Right lobe of liver (tissue), 6 donors: ENCODE data around the gene GRB10. TPM values are rescaled to one million over a fixed set of nuclear protein-coding genes. Genes with fewer than 3 reads are reported as not detected.

ENCODE experiments used
- ATAC-seq, 4 donors: fragments of 200-7000 bp; cut with Tn5 transposase; one replicate each; pipeline ENCODE4 v1.9.1; 2020; ENCODE audit warnings: mild to moderate bottlenecking in 4 of 4, moderate library complexity in 4 of 4
- DNase-seq, 3 donors: peaks; one replicate each; pipeline ENCODE4 v3.0.0-alpha.2; 2020
- H3K27ac ChIP-seq, 3 donors: fragments of 200-600 bp; one replicate each; pipeline ENCODE4 v1.8.0; 2022
- H3K27me3 ChIP-seq, 2 donors: fragments of 200-600 bp; one replicate each; pipeline ENCODE4 v1.8.0; 2022
- H3K36me3 ChIP-seq, 4 donors: fragments of 200-600 bp; sonication (generic) in 1 of 4; one replicate each; pipeline versions ENCODE4 v1.5.1 to v1.8.0; 2017 to 2022; ENCODE audit warnings: control low read depth in 1 of 4
- H3K4me1 ChIP-seq, 4 donors: fragments of 200-600 bp; sonication (generic) in 1 of 4; one replicate each; pipeline versions ENCODE4 v1.5.1 to v1.8.0; 2017 to 2022; ENCODE audit warnings: control low read depth in 1 of 4
- H3K4me3 ChIP-seq, 3 donors: fragments of 200-600 bp; one replicate each; pipeline ENCODE4 v1.8.0; 2022
- H3K9me3 ChIP-seq, 4 donors: fragments of 200-600 bp; sonication (generic) in 1 of 4; one replicate each; pipeline versions ENCODE4 v1.5.1 to v1.8.0; 2017 to 2022; ENCODE audit warnings: control low read depth in 1 of 4
- POLR2A ChIP-seq: fragments of 450-650 bp; IDR thresholded peaks from one replicate; pipeline ENCODE4 v1.6.1; 2017; ENCODE audit warnings: antibody characterized with exemption, mild to moderate bottlenecking
- WGBS: methylation state at CpG from one replicate; pipeline ENCODE4 v1.1.6; 2018; ENCODE audit warnings: low coverage, low lambda C conversion rate; ENCODE audit not compliant: insufficient coverage; ENCODE audit errors: missing lambda C conversion rate; 5-methylcytosine and 5-hydroxymethylcytosine counted together
- intact Hi-C, 2 donors: fragments of 100-400 bp; cut with DNase I; formaldehyde crosslinking; loops; one replicate each; pipeline versions ENCODE4 v1.11.2 to v1.14.1; 2022
- total RNA-seq, 6 experiments: library from RNA; depleted of rRNA in 2 of 6; stranded (reverse); fragments of >200 nt in 2 of 6; fragmentation: NEBNext Ultra II Directional in 3 of 6; extraction: Animal tissue kit (Norgen Biotek cat#: 25700) in 3 of 6; gene quantifications; one replicate each; pipeline versions ENCODE4 v1.1.0 to v1.2.4, GENCODE V29; 2016 to 2023
- TF ChIP-seq, protein P1 (sequence below), 4 donors: fragments of 200-600 bp in 3 of 4; fragments of 450-650 bp in 1 of 4; IDR thresholded peaks; one replicate each; pipeline versions ENCODE4 v1.5.1 to v1.8.0; 2016 to 2022; ENCODE audit warnings: antibody characterized with exemption in 4 of 4, mild to moderate bottlenecking in 2 of 4
- donor health status: DM: no; HTN: yes; CAD: no.
- donor health status: DM: no; HTN: no; CAD: no.
- donor health status: DM: no; HTN: no; CAD: no.
- donor health status: DM: no; HTN: yes; CAD: no.
- donor health status: DM: no; HTN: yes; CAD: no.

The GRB10 gene
- total RNA-seq, 6 experiments from 2014 or later = 24.9 to 55.5 (median 40.0) TPM

DNA sequence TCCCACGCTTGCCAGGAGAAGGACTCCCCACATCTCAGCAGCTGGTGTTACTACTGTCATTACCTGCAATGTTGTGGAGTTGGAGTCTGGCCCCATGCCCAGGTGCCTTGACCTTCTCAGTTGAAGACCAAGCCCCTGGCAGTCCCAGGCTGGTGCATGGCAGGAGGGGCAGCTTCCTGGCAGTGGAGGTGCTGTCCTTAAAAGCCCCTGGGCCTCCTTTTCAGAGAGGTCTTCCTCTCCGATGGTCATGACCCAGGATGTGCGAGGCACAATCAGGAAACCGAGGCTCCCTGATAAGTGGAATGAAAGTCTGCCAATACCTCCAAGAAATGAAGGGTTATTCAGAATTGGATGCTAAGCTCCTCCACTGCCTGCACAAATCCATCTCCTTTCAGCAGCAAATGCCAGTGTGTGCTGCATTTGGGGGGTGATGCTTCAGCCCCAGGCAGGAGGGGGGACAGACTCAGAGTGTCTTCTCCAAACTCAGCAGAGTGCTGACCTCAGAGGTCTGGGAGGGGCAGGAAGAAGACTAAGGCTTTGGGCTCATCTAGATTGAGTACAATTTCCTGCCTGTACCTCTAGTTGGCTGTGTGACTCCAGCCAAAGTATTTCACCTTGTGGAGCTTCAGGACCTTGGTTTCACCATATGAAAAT, 120.5 kb downstream of the GRB10 start:
- no peak for ATAC-seq
- H3K27ac ChIP-seq = no peak overlapping the region

DNA sequence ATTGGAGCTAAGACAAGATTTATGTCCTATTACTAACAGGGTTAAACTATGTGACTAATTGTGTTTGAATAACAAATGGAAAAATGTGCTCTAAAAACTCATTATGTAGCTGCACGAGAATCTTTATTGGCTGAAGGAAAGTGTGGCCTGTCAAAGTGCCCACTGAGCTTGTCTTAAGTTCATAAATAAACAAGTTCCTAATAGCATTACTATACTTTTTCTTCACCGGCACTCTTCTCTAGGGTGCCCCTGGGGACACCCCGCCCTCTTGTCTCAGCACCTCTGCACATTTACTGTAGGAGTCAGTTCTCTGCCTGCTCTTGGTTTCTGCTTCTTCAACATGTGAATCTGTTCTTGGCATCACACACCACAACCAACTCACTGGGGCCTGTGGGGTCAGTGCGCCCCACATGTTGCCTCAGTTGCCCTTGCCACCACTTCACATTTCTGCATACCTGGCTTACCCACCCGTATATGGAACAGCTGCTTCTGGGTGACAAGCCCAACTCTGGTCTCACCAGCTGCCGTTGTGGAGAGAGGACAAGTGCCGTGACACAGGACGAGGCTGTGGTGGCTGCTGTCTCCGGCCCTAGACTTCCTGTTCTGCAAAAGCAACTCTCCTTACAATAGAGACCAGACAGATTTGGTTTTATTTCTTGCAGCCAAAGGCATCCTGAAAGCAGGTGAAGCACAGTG, 121.2 kb downstream of the GRB10 start:
- no peaks in the 10 kb centered on the region for H3K27me3 ChIP-seq
- no peaks in the 10 kb centered on the region for H3K9me3 ChIP-seq
- ATAC-seq (no peak), DNase-seq (no peak)
- no peak overlapping the region for H3K4me3 ChIP-seq
- H3K36me3 ChIP-seq = peaks cover 0 to 17% (median 0%) of the 10 kb centered on the region in 4 donors
- TF ChIP-seq, protein P1, sequence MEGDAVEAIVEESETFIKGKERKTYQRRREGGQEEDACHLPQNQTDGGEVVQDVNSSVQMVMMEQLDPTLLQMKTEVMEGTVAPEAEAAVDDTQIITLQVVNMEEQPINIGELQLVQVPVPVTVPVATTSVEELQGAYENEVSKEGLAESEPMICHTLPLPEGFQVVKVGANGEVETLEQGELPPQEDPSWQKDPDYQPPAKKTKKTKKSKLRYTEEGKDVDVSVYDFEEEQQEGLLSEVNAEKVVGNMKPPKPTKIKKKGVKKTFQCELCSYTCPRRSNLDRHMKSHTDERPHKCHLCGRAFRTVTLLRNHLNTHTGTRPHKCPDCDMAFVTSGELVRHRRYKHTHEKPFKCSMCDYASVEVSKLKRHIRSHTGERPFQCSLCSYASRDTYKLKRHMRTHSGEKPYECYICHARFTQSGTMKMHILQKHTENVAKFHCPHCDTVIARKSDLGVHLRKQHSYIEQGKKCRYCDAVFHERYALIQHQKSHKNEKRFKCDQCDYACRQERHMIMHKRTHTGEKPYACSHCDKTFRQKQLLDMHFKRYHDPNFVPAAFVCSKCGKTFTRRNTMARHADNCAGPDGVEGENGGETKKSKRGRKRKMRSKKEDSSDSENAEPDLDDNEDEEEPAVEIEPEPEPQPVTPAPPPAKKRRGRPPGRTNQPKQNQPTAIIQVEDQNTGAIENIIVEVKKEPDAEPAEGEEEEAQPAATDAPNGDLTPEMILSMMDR (IDR thresholded peaks at IDR 0.05) = no peak
- TF ChIP-seq POLR2A = no peak
- H3K27ac ChIP-seq = no peak overlapping the region
- peaks cover 0 to 60% (median 24%) of the 10 kb centered on the region in 4 donors for H3K4me1 ChIP-seq
- intact Hi-C loops = no loop called here
- 64% methylated on average over 7 of the region's 9 CpGs for WGBS

More for the DNA sequence above, 120.5 kb downstream of the GRB10 start:
- Histone ChIP-seq H3K9me3 (no peaks in the 10 kb centered on the region), H3K4me3 (no peak overlapping the region), H3K36me3 (peaks cover 0 to 17% (median 0%) of the 10 kb centered on the region in 4 donors), H3K27me3 (no peaks in the 10 kb centered on the region), H3K4me1 (peaks cover 0 to 60% (median 24%) of the 10 kb centered on the region in 4 donors)
- TF ChIP-seq, protein P1 (IDR thresholded peaks at IDR 0.05) = no peak
- TF ChIP-seq POLR2A = no peak
- DNase-seq = no peak
- WGBS = 51% methylated on average over 3 of the region's 4 CpGs
- intact Hi-C loops = no loop called here

- no peak overlapping the region for H3K4me3 ChIP-seq
- DNase-seq = no peak
- no peak for ATAC-seq
- peaks cover 0 to 17% (median 0%) of the 10 kb centered on the region in 4 donors for H3K36me3 ChIP-seq
- no peaks in the 10 kb centered on the region for H3K9me3 ChIP-seq
- H3K27ac ChIP-seq = no peak overlapping the region
- TF ChIP-seq, protein P1 (IDR thresholded peaks at IDR 0.05) = no peak
- TF ChIP-seq POLR2A = no peak
- intact Hi-C loops = no loop called here
- WGBS = no CpG with 5 or more reads among the region's 5 CpGs
- peaks cover 0 to 54% (median 21%) of the 10 kb centered on the region in 4 donors for H3K4me1 ChIP-seq
- no peaks in the 10 kb centered on the region for H3K27me3 ChIP-seq
Observed at GRCh38 chr7:50660830-50661175, 121.9 kb downstream of the GRB10 start.

DNA sequence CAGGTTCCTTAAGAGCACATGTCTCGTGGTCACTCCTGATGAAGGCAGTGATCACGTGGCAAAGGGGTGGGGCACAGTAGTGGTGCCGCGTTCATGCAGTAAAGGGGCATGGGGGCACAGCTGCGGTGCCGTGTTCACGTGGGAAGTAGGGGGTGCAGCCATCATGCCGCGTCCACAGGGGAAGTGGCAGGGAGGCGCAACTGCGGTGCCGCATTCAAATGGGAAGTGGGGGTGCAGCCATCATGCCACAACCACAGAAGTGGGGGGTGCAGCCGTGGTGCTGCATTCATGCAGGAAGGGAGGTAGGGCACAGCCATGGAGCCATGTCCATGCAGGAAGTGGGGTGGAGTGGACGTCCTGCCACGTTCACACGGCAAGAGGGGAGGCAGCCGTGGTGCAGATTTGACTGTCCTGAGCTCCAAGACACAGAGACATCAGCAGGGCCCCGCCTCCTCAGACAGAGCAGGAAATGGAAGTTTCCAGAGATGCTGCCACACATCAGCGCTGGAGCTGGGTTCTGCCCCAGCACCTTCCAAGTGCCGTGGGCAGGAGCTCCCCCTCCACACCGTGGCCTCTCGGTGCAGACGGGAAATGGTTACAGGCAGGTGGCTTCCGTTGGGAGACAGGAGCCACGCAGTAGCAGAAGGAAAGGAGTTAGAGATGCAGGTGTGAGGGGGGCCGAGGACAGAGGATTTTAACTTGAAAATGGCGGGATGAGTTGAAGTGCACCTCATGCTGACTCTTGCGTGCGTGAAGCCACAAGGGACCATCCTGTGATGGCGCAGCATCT, 122.5 kb downstream of the GRB10 start:
- TF ChIP-seq, protein P1 (IDR thresholded peaks at IDR 0.05) = no peak
- TF ChIP-seq POLR2A = no peak
- H3K27me3 ChIP-seq = no peaks in the 10 kb centered on the region
- ATAC-seq (no peak), DNase-seq (no peak)
- no peak overlapping the region for H3K4me3 ChIP-seq
- H3K9me3 ChIP-seq = no peaks in the 10 kb centered on the region
- WGBS = 54% methylated on average over 11 of the region's 30 CpGs
- H3K27ac ChIP-seq = no peak overlapping the region
- H3K36me3 ChIP-seq = peaks cover 0 to 17% (median 0%) of the 10 kb centered on the region in 4 donors
- peaks cover 0 to 48% (median 18%) of the 10 kb centered on the region in 4 donors for H3K4me1 ChIP-seq
- intact Hi-C loops = no loop called here
